Ishikawa (cell line): Measurements from ENCODE around the gene BRICD5.

Experiments
- EGR1 ChIP-seq: IDR thresholded peaks from 2 replicates; pipeline ENCODE4 v1.6.1; 2012
- EP300 ChIP-seq: IDR thresholded peaks from 2 replicates; pipeline ENCODE4 v1.6.1; 2012; ENCODE audit warnings: borderline replicate concordance
- MAX ChIP-seq: IDR thresholded peaks from 2 replicates; pipeline ENCODE4 v1.6.1; 2012
- NFIC ChIP-seq: IDR thresholded peaks from 2 replicates; pipeline ENCODE4 v1.6.1; 2012
- RAD21 ChIP-seq: IDR thresholded peaks from 2 replicates; pipeline ENCODE4 v1.6.1; 2012; ENCODE audit warnings: low read depth
- TAF1 ChIP-seq: IDR thresholded peaks from 2 replicates; pipeline ENCODE4 v1.6.1; 2012; ENCODE audit warnings: low read depth, mild to moderate bottlenecking
- TEAD4 ChIP-seq: IDR thresholded peaks from 2 replicates; pipeline ENCODE4 v1.6.1; 2012

DNA sequence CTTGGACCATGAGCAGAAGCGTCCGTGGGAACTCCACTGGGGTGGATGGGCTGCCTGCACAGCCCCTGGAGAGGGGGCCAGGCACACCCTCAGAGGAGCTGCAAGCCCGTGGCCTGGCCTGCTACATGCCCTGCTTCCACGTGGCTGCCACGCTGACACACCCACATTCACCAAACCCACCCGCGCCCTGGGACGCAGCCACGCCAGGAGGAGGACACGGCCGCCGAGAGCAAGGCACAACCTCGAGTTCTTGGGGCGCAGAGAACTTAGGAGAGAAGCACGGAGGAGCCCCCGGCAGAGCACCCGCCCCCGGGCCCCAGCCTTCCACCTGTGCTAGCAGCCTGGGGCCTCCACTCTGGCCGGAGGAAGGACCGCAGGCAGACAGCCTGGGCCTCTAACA is 33.1 kb downstream of the BRICD5 start:
- TF ChIP-seq TAF1, result no peak
- TF ChIP-seq RAD21, result no peak
- TF ChIP-seq TEAD4, result no peak
- no peak for TF ChIP-seq NFIC
- TF ChIP-seq EGR1, result no peak
- no peak for TF ChIP-seq EP300
- no peak for TF ChIP-seq MAX
